ENCODE results near the gene PMPCA.
"Not testable (repeated sequence)": the region's sequence is repeated elsewhere in the genome, so short reads cannot be mapped to it uniquely, and the experiment has no call there.

The PMPCA gene

DNA sequence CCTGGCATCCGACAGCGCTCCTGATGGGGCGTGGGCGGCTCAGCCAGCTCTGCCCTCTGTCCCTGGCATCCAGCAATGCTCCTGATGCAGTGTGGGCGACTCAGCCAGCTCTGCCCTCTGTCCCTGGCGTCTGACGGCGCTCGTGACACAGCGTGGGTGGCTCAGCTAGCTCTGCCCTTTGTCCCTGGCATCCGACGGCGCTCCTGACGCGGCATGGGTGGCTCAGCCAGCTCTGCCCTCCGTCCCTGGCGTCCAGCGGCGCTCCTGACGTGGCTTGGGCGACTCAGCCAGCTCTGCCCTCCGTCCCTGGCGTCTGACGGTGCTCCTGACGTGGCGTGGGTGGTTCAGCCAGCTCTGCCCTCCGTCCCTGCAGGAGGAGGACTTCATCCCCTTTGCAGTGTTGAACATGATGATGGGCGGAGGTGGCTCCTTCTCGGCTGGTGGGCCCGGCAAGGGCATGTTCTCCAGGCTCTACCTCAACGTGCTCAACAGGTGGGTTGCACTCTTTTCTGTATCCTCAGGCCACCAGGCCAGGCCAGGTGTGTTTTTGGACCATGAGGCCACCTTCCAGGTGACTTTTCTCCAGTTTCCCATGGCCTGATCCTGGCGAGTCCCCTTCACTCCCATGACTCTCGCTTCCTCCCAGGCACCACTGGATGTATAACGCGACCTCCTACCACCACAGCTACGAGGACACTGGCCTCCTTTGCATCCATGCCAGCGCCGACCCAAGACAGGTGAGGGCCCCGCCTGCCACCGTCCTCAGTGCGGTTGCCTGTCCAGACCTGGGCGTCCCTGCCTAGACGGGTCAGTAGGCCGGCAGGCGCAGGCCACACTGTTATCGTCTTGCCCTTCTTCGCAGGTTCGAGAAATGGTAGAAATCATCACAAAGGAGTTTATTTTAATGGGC is 8.0 kb downstream of the PMPCA start:
- no peak for DNase-seq

DNA sequence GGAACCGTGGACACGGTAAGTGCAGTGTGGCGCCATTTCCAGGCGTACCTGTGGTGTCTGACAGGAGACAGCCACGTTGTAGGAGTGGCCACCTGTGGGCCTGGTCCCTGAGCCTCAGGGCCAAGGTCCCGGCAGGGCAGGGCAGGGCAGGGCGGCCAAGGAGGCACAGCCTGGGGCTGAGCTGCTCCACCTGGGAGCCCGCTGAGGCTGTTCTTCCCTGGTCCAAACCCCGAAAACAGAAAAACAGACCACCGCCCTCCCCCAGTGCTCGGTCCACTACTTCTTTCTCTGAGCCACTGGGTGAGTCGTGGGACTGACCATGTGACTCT is 8.6 kb downstream of the PMPCA start:
- no peak for DNase-seq

DNA sequence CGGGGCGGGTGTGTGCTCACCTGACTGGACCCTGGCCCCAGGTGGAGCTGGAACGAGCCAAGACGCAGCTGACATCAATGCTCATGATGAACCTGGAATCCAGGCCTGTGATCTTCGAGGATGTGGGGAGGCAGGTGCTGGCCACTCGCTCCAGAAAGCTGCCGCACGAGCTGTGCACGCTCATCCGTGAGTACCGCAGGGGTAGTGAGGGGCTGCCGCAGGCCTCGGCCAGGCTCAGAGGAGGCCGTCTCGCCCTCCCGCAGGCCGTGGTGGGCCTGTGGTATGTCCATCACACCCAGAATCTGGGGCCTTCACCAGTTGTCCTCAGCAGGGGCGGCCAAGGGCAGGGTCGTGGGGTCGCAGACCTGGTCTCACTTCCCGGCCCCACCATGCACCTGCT is 11.3 kb downstream of the PMPCA start:
- no peak for DNase-seq

DNA sequence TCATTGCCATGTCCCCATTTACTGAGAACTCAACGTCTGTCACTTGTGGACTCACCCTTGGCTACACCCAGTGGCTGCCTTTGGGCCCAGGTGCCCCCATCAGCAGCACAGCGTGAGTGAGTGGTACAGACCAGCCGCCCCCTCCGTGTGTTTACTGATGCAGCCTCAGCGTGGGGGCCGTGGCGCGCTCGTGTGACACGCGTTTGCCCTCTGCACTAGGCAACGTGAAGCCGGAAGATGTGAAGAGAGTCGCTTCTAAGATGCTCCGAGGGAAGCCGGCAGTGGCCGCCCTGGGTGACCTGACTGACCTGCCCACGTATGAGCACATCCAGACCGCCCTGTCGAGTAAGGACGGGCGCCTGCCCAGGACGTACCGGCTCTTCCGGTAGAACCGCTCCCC is 12.4 kb downstream of the PMPCA start:
- DNase-seq: no peak

DNA sequence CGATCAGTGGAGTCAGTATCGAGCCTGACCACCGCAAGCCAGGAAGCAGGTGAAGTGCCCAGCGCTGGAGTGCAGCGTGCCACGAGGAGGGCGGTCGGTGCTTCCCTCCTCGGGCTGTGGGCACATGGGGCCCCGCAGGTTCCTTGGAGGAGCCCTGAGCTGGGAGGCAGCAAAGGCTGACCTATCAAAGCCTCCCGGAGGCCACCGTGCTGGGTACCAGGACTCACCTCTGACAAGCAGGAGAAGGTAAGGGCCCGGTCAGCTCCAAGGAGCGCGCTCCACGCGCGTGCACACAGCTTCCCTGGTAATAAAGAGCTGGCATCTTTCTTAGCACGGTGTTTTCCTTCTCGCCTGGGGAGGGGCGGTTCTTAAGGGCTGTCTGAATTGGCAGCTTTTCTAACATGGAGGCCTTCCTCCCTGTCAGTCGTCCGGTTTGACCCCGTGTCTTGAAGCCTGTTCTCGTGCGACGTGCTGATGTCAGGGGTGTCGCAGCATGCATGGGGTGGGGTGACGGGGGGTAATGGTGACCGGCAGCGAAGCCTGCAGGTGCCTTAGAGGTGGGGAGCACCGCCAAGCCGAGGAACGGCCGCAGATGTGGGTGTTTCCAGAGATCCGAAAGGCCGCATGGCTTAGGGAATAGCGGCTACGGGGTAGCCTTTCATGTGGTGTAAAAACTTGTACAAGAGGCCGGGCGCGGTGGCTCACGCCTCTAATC is 13.1 kb downstream of the PMPCA start:
- no peak for DNase-seq

DNA sequence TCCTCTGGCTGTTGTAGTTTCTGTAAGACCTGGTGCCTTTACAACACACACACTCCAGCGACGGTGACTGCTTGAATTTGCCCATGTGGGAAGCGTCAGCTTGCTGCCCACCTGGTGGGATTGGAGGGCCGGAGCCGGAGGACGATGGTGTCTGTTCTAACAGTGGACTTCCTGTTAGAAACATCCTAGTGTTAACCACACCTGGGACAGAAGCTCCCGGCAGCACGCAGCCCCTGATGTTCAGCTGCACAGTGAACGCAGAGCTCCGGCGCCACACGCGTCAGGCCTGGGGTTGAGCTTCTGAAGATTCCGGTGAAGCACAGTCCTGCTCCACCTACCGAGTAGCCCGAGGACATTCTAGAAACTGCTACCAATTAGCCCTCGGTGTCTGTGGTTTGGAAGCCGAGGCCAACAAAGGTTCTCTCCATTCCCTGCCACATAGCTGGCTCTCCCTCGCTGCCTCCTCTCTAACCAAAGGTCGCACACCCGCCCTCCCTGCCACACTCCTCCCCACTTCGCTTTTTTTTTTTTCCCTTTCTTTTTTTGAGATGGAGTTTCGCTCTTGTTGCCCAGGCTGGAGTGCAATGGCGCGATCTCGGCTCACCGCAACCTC is 14.4 kb downstream of the PMPCA start:
- DNase-seq: no peak

DNA sequence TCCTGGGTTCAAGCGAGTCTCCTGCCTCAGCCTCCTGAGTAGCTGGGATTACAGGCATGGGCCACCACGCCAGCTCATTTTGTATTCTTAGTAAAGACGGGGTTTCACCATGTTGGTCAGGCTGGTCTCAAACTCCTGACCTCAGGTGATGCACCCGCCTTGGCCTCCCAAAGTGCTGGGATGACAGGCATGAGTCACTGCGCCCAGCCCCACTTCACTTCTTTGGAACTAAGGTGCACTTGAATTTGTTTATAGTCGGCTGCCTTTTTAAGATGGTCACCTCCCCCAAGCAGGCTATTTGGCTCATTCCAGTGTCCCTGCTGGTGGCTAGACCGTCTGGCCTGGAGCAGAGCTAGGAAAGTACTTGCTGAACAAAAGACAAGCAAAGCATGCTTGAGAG is 14.9 kb downstream of the PMPCA start:
- not testable (repeated sequence) for DNase-seq

DNA sequence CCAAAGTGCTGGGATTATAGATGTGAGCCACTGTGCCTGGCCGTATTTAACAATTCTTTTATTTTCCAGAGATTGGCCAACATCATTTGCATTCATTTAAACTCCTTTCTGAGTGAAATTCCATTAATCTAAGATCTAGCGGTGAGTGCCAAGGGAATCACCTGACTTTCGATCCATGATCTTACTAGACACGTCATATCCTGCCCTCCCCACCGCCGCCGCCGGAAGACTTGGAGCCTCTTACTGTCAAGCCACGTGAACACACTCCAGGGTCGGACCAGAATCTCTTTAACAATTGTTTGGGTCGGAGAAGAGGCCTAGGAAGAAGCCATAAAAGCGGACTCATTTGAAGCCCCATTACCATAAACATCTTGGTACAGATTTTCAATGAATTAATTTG is 16.3 kb downstream of the PMPCA start:
- DNase-seq: no peak

DNA sequence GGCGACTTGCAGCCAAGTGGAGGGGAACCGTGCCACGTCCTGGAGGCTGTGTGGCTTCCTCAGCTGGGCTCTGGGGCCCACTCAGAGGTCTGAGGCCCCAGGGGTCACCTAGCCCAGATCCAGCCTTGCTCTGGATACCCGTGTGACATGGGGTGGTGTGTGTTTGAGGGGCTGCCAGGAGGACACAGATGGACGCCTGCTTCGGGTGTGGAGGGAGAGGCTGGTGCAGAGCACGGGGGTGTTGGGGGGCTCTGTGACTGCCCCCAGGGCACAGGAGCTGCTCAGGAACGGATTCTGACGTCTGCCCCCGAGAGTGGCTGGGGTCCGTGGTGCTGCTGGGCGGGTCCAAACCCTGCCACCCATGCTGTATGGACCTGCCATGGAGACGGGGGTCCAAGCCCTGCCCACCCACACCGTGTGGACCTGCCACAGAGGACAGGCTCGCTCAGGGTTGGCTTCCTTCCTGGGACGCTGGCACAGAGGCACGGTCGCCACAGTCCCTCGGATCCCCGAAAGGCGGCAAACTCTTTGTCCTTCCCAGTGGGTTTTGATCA is 18.7 kb downstream of the PMPCA start:
- DNase-seq: no peak

DNA sequence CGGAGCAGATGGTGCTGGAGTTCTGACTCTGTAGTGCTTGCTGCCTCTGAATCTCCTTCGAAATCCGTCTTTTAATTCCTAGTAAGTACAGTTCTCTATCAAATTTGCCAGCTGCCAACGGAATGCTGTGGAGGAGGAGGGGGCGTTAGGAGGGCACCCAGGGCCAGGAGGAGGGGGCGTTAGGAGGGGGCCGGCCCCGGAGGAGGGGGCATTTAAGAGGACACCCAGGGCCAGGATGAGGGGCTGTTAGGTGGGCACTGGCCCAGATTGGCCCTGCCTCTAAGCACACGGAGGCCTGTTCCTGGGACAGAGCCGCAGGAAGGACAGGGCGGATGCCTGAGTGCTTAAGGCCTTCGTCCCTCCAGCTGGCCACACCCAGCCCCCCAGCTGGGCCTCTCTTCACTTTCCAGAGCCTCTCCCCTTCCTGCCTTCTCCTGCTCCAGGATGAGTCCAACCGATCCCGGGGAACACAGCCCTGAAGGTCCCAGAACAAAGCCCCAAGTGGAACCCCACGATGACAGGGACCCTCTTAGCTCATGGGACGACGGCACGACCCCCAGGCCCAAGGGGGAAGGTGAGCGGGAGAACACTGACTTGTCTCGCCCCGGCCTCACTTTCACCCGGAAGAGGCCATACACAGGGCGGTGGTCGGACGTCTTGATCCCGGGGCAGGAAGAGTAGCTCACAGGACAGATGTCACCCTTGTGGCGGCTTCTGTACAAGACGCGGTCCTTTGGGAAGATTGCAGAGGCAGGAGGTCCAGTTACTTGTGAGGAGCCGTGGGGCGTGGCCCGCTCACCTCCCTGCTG is 19.4 kb downstream of the PMPCA start:
- no peak for DNase-seq

DNA sequence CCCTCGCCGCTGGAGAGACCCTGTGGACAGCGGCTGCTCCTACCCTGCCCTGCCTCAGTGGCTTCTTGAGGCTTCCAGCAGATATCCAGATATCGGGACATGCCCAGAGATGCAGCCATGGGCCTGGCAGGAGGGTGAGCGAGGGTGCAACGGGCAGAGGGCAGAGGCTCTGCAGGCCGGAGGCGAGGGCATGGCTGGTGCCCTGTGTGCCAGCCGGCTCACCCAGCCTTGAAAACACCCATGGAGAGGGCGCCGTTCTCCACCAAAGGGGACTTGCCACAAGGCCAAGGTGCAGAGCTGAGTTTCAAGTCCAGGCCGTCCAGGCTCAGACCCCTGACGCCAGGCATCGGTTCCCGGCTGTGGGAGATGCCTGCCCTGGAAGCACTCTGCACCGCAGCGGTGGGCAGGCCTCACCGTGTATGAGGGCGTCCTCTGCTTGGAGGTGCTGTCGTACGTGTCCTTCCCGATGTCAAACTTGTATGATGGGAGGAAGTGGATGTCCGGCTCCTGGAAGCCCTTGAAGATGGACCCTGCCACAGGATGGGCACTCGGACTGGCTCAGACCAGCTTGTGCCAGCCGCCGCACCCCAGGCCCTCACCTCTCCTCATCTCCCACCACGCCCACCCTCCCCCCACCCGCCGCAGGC is 20.3 kb downstream of the PMPCA start:
- no peak for DNase-seq

DNA sequence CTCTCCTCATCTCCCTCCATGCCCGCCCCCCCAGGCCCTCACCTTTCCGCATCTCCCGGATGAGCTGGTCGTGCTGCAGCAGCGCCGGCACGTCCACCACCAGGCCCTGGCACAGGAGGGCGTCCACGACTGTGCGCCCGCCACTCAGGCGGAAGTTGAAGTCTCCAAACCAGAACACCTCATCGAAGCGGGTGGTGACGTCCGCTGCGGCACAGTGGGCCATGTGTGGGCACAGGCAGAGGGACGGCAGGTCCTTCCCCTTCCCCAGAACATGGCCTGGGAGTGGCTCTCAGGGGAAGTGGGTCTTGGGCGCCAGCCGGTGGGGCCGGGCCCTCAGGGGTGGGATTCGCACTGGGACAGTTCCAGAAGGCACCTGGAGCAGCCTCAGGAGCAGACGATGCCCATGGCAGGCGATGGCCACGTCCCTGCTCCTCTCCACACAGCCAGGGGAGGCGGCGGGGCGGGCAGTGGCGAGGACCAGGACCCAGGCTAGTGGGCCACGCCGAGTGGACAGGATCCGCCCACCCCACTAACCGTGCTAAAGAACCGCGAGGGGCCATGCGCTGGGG is 21.4 kb downstream of the PMPCA start:
- no peak for DNase-seq

DNA sequence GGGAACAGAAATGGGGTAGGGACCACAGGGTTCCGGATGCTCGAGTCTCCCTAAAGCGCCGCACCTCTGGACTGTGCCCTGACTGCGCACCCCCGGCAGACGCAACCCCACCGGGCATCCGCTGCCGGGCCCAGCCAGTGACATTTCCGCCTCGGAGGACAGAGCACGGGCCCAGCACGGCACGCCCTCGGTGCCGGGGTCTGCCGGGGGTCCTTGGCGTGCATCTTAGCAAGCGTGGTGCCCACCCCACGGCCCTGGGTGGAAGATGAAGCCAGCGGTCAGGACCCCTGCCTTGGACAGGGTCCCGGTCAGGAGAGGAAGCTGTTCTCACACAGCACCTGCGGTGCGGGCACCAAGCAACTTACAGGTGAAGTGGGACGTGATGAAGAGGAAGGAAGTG is 22.1 kb downstream of the PMPCA start:
- no peak for DNase-seq

DNA sequence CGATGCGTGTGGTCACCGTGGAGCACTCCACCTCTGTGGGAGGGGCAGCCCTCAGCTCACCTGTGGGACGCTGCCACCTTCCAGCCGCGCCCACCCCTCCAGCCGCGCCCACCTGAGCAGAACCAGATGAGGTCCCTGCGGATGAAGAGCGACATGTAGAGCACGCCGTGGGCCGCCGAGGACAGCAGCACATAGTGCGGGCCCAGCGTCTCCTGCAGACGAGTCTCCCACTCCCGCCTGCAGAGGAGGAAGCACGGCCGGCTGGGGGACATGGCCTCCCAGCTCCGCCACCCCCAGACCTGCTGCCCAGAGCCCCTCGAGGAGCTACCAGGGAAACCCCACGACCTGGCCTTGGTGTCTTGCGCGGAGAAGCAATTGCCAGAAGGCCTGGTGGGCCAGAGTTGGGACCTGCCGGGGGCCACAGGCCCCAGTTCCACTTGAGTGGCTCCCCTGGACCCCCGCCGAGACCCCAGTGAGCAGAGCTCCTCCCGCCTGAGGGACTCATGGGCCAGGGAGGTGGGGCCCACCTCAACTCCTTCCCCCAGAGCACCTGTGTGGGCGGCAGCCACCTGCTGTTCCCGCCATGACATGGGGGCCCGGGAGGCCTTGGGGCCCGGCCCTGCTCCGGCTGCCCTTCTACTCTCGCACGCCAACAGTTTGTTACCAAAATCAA is 22.7 kb downstream of the PMPCA start:
- DNase-seq: no peak

DNA sequence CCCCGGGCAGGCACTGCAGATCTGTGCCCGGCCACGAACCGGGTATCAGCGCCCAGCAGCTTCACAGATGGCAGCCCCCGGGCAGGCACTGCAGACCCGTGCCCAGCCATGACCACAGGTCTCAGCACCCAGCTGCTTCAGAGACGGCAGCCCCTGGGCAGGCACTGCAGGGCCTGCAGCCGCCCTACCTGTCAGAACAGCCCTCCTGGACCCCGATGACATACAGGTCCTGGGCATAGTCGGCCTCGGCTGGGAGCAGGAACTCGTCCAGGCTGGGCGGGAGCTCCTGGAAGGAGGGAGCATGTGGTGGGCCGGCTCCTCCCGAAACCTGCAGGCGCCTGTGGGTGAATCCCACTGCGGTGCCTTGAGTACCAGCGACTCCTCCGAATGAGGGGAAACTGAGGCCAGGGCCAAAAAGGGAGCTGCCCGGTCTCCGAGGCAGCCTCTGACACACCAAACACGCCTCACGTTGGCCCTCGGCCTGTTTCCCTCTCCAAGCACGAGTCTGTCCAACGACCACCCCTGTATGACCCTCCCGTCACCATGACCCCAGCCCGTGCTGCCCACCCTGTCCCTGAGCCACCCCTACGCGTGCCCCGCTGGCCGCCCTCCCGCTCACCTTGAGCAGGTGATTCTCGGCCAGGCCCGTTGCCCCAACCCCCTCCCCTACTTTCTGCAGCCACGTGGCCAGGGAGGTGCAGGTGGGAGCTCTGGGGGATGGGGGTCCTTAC is 23.6 kb downstream of the PMPCA start:
- DNase-seq: no peak

DNA sequence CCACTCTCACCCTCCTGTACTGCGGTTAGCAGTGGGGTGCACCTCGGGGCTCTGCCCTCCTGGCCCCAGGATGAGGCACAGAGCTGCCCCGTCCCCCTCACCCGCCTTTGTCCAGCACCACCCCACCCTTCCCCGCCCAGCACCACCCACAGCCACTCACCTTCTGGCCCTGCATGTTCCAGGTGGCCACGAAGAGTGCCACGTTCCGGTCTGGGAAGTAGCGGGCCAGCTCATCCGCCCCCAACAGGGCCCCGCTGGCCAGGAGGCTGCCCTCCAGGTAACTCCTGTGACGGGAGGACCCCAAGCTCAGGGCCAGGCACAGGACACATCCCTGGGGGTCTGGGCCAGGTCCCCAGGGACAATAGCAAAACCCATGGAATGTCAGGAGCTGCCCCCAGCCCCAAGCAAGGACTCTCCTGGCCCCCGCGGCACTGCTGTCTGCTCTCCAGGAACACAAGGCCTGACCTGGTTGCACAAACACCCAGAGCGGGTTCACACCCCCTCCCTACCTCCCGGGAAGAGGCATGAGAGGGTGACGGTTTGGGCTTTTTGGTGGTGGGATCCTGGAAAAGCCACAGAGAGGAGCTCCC is 24.2 kb downstream of the PMPCA start:
- DNase-seq: no peak

DNA sequence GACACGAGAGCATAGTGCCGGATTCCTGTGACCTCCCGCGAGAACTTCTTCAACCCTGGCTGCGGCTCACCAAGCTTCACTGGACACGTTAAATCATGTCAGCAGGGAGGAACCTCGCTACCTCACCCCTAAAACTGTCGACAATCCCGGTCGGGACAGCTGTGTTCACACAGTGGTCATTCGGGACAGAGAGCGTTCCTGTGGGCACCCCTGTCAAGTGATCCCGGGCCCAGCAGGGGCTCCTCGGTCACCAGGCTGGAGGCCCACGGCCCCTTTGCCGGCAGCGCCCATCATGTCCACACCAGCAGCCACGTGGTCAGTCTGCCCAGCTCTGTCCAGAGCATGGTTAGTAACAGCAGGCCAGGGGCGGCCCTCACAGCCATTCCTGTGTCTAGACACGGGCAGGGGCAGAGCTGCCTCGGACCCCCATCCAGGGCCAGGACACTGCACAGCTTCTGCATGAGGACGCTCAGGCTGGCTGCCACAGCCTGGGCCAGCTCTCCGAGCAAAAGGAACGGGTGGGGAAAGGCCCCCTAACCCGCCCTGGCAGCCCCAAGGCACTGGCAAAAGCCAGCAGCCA is 25.7 kb downstream of the PMPCA start:
- no peak for DNase-seq

DNA sequence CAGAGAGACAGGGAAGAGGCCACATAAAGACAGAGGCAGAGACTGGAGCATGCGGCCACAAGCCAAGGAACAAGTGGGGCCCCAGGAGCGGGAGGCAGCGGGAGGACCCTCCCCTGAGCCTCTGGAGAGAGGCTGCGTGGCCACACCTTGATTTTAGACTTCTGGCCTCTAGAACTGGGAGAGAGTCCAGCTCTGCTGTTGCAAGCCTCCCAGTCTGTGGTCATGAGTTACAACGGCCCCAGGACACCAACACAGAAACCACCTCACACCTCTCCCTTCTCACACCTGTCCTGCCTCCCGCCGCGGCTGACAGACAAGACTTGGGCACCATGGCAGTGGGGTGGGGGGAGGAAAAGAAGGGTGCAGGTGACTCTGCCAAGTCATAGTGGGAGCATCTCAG is 27.0 kb downstream of the PMPCA start:
- DNase-seq: no peak

DNA sequence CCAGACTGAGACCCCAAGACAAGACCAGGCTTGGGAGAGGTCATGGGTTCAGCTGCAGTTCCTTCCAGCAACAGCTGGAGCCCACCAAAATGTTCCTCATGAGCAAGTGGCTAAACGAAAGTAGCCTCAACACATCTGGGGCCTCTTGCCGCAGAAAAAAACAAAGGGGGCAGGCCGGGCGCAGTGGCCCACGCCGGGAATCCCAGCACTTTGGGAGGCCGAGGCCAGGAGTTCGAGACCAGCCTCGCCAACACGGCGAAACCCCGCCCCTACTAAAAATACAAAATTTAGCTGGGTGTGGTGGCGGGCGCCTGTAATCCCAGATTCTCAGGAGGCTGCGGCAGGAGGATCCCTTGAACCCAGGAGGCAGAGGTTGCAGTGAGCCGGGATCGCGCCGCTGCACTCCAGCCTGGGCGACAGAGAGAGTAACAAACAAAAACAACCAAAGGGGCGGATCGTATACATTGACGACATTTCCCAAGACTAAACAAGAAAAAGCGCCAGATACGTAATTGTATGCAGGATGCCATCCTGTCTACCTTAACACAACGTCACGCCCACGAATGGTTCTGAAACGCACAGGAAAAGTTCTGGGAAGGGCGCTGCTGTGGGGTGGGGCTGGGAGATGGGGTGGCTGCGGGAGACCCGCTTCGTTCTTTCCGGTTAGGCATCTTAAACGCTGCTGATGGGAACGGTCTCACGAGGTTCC is 27.5 kb downstream of the PMPCA start:
- no peak for DNase-seq

Measured in stimulated activated CD4-positive, alpha-beta T cell treated with anti-CD3 and anti-CD28 coated beads, Interleukin-15, amount 100 ng/mL, for 24 hours (primary cell).